Measurements from ENCODE around the gene SPACDR.
"Not testable (repeated sequence)": the region's sequence is repeated elsewhere in the genome, so short reads cannot be mapped to it uniquely, and the experiment has no call there.

Gene SPACDR

DNA sequence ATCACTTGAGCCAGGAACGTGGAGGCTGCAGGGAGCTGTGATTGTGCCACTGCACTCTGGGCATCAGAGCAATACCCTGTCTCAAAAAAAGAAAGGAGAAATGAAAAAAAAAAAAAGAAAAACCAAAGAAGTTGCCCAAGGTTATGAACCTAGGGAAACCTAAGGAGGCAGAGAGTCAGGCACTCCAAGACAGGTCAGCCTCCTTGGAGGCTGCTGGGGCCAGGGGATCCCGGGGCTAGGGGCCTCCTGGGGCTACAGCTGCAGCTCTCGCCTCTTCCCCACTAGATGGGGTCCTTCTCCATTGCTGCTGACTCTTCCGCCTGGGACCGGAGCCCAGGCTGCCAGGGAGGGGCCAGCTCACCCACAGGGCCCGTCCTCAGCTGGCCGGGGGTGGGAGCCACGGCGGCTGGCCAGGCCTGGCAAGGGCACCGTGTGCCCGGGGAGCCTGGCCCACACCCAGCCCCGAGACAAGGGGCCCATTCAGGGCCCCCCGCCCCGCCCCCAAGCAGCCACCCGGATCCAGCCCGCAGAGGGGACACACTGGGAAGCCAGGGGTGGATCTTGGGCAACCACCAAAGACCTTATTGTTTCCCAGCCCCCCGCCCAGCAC is 1.7 kb upstream of the SPACDR start:
- no peak for DNase-seq (ENCODE audit: low read depth in 2 of 2)

- no peak for DNase-seq (ENCODE audit: low read depth in 2 of 2)
Observed at GRCh38 chr7:100465299-100465698, 1.2 kb upstream of the SPACDR start.

GRCh38 chr7:100464791-100465190 is 731 bp upstream of the SPACDR start:
- DNase-seq (ENCODE audit: low read depth in 2 of 2), result no peak

GRCh38 chr7:100457033-100457432 is 7.0 kb downstream of the SPACDR start:
- no peak for DNase-seq (ENCODE audit: low read depth in 2 of 2)

- no peak for DNase-seq (ENCODE audit: low read depth in 2 of 2)
Observed at GRCh38 chr7:100456562-100456961, 7.5 kb downstream of the SPACDR start.

GRCh38 chr7:100455206-100455605 is 8.9 kb downstream of the SPACDR start:
- no peak for DNase-seq (ENCODE audit: low read depth in 2 of 2)

DNA sequence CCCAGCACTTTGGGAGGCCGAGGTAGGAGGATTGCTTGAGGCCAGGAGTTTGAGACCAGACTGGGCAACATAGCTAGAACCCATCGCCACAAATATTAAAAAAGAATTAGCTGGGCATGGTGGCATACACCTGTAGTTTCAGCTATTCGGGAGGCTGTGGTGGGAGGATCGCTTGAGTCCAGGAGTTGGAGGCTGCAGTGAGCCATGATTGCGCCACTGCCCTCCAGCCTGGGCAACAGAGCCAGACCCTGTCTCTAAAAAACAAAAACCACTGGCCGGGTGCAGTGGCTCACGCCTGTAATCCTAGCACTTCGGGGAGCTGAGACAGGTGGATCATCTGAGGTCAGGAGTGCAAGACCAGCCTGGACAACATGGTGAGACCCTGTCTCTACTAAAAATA is 10.2 kb downstream of the SPACDR start:
- DNase-seq (ENCODE audit: low read depth in 2 of 2), result not testable (repeated sequence)

DNA sequence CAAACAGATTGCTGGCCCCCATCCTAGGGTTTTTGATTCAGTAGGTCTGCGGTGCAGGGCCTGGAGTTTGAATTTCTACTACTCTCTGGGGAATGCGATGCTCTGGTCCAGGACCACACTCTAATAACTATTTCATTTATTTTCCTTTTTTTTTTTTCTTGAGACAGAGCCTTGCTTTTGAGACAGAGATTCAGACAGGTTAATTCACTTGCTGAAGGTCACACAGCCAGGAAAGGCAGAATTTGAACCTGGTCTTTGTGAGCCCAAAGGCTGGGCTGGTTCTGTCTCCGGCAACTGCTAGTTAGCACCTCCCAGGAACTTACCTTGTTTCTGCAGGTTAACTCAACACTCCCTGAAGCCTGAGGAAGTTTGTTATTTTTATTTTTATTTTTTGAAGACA is 11.5 kb downstream of the SPACDR start:
- no peak for DNase-seq (ENCODE audit: low read depth in 2 of 2)

DNA sequence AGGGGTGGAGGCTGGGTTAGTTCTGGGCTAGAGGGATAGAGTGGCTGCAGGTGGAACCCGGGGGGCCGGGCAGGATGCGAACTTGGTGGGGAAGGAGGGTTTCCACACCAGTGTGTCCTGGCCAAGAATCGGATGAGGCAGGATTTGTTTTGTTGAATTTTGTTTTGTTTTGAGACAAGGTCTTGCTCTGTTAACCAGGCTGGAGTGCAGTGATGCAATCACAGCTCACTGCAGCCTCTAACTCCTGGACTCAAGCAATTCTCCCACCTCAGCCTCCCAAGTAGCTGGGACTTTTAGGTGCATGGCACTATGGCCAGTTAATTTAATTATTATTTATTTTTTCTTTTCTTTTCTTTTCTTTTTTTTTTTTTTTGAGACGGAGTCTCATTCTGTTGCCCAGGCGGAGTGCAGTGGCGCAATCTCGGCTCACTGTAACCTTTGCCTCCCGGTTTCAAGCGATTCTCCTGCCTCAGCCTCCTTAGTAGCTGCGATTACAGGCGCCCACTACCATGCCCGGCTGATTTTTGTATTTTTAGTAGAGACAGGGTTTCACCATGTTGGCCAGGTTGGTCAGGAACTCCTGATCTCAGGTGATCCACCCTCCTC is 14.8 kb downstream of the SPACDR start:
- no peak for DNase-seq (ENCODE audit: low read depth in 2 of 2)

GRCh38 chr7:100447363-100447762 is 16.7 kb downstream of the SPACDR start:
- DNase-seq (ENCODE audit: low read depth in 2 of 2), result not testable (repeated sequence)

- DNase-seq (ENCODE audit: low read depth in 2 of 2), result no peak
Observed at GRCh38 chr7:100446040-100446439, 18.0 kb downstream of the SPACDR start.

- no peak for DNase-seq (ENCODE audit: low read depth in 2 of 2)
Observed at GRCh38 chr7:100444311-100445278, 19.5 kb downstream of the SPACDR start.

GRCh38 chr7:100443096-100443840 is 20.8 kb downstream of the SPACDR start:
- DNase-seq (ENCODE audit: low read depth in 2 of 2), result no peak

DNA sequence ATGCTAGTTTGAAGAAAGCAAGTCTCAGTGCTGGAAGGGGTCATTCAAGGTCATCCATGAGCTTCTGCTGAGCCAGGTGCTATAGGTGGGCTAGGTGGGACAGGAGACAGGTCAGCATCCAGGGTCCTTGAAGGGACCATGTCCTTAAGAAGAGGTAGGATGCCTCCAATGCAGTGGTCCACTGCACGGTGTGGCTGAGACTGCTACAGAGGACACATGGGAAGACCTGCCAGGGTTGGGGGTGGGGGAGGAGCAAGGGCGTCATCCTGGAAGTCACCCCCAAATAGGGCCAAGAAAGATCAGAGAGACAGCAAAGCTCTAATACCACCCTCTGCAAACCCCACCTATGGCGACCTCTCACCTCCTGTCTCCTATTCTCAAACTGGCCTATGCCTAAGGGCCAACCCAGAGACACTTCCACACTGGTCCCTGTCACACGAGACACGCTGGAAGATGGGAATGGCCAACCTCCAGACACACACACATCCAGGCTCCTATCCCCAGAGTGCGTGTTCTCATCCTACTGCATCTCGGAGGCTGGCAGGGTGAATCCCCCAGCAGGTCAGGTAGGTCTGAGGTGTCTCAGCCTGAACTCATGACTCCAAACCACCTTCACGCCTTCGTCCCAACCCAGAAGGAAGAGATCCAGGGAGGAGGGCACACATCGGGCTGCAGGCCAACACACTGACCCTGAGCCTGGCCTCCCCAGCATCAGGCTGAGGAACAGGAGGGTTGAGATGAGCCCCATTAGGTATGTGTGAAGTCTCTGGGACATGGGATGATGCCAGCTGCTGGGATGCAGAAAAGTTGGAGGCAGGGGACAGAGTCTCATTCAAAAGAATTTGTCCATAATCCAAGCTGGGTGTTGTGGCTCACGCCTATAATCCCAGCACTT is 22.2 kb downstream of the SPACDR start:
- no peak for DNase-seq (ENCODE audit: low read depth in 2 of 2)

GRCh38 chr7:100439244-100439643 is 24.8 kb downstream of the SPACDR start:
- DNase-seq (ENCODE audit: low read depth in 2 of 2), result not testable (repeated sequence)

DNA sequence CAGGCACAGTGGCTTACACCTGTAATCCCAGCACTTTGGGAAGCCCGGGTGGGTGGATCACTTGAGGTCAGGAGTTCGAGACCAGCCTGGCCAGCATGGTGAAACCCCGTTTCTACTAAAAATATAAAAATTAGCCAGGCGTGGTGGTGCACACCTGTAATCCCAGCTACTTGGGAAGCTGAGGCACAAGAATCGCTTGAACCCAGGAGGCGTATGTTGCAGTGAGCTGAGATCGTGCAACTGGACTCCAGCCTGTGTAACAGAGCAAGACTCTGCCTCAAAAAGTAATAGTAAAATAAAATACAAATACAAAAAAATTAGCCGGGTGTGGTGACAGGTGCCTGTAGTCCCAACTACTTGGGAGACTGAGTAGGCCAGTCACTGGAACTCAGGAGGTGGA is 25.3 kb downstream of the SPACDR start:
- not testable (repeated sequence) for DNase-seq (ENCODE audit: low read depth in 2 of 2)

DNA sequence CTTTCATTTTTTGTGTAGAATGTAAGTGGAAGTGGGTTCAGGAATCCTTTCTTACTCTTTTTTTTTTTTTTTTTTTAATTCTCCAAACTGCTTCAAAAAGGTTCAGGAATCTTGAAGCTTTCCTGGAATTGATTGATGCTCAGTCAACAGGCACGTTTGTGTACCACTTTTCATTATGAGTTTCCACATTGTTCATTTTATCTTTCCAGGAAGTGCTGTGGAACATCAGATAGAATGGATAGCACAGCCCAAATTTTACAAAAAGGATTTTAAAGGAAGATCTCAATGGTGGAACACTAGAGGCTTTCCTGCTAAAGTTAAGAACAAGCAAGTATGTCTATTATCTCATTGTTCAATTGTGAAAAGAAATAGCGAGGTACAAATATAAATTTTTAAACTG is 25.9 kb downstream of the SPACDR start:
- DNase-seq (ENCODE audit: low read depth in 2 of 2), result no peak

- no peak for DNase-seq (ENCODE audit: low read depth in 2 of 2)
Observed at GRCh38 chr7:100437150-100438100, 26.6 kb downstream of the SPACDR start.

GRCh38 chr7:100435401-100436304 is 28.4 kb downstream of the SPACDR start:
- DNase-seq (ENCODE audit: low read depth in 2 of 2), result peak in 1 of 2 donors; percentile 13

Data from activated CD8-positive, alpha-beta memory T cell treated with anti-CD3 and anti-CD28 coated beads for 4 hours (primary cell).